Left kidney (tissue), 2 donors: Measurements from ENCODE around the gene SPAG16. TPM values are rescaled to one million over a fixed set of nuclear protein-coding genes. Genes with fewer than 3 reads are reported as not detected.

Experiments used
- DNase-seq: peaks from one replicate; pipeline ENCODE4 v3.0.0-alpha.2; 2013
- polyA plus RNA-seq: library from polyadenylated mRNA; unstranded; fragments of 120-200 nt; gene quantifications from one replicate; pipeline ENCODE4 v1.2.1, GENCODE V29; 2013; ENCODE audit not compliant: insufficient read length

SPAG16 gene
- polyA plus RNA-seq, 1 donor, result 71.7 TPM

DNA sequence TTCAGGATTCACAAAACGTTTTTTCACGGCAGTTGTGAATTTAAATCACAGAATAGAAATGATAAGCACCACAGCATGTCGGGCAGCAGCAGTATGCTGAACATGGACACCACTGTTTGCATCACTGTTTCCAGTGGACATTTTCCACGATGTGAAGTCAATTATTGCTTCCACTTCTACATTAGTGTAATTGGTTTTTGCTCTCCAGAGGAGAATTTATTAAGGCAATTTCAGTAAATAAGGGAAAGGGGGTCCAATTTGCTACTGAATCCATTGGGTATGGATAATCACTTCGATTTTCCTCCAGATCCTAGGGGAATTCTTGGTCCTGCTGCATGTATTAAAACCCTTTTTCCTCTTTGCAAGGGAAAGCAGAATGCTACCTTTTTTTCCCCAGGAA lies 1096.4 kb downstream of the SPAG16 start:
- no peak for DNase-seq

DNA sequence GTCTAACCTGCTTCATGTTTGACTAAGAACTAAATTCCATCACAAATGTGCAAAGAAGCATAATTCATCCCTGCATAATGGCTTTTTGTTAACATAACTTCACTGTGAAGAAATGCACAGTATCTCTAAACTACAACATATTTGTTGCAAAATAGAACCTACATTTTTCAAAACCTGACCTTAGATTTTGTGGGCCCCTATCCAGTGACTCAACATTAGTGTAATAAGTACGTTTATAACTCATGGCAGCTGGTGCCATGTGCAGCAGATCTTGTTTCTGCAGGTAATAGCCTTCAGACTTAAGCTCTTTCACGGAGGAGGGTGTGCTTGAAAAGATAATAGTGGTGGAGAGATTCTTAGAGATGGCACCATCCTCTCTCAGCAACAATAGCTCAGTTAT lies 1098.0 kb downstream of the SPAG16 start:
- DNase-seq, result no peak

DNA sequence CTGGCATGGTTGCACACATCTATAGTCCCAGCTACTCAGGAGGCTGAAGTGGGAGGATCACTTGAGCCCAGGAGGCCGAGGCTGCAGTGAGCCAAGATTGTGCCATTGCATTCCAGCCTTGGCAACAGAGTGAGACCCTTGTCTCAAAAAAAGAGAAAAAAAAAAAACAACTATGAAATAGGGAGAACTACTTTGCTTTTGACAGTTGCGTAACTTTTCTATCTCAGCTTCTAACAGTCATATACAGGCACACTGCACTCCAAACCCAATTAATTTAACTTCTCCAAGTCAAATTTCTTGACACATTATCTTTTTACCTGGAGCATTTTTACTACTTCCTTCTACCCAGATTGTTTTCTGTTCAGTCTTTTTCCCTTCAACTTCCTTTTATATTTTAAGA lies 1102.5 kb downstream of the SPAG16 start:
- no peak for DNase-seq

- no peak for DNase-seq
Measured at GRCh38 chr2:214389334-214389733, 1105.1 kb downstream of the SPAG16 start.

- no peak for DNase-seq
Measured at GRCh38 chr2:214393796-214394195, 1109.5 kb downstream of the SPAG16 start.

DNA sequence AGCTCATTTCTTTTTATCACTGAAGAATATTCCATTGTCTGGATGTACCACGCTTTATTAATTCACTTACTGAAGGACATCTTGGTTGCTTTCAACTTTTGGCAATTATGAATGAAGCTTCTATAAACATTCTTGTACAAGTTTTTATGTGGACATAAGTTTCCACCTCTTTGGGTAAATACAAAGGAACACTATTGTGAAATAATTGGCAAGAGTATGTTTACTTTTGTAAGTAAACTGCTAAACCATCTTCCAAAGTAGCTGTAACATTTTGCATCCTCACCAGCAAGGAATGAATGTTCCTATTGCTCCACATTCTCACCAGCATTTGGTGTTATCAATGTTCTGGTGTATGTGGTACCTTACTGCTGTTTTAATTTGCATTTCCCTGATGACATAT lies 1110.8 kb downstream of the SPAG16 start:
- no peak for DNase-seq

DNA sequence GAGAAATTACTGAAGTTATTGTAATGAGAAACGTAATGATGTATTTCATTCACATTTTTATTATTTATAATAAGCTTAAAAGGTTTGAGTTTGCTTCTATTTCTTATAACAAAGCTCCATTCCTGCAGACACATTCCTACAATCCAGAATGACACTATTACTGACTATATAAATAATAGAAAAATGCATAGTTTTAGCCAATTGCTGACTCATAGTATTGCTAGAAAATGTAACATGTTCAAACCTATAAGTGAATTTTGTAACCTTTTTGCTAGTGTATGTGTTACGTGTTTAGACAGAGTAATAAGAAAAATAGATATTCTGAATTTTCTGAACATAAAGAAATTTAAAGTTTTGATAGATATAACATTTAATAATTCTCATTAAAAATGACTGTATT lies 1117.3 kb downstream of the SPAG16 start:
- no peak for DNase-seq

- no peak for DNase-seq
Measured at GRCh38 chr2:214410128-214410775, 1126.0 kb downstream of the SPAG16 start.

- DNase-seq, result peak; percentile 90
Measured at GRCh38 chr2:214410918-214411554, 1126.8 kb downstream of the SPAG16 start, which contains the start of gene VWC2L. VWC2L (plus strand) TSS chr2:214411054; CDS start chr2:214414194, 3,140 bp downstream.

GRCh38 chr2:214412679-214413078 lies 1128.4 kb downstream of the SPAG16 start:
- no peak for DNase-seq

GRCh38 chr2:214436470-214436869 lies 1152.2 kb downstream of the SPAG16 start:
- DNase-seq, result no peak

DNA sequence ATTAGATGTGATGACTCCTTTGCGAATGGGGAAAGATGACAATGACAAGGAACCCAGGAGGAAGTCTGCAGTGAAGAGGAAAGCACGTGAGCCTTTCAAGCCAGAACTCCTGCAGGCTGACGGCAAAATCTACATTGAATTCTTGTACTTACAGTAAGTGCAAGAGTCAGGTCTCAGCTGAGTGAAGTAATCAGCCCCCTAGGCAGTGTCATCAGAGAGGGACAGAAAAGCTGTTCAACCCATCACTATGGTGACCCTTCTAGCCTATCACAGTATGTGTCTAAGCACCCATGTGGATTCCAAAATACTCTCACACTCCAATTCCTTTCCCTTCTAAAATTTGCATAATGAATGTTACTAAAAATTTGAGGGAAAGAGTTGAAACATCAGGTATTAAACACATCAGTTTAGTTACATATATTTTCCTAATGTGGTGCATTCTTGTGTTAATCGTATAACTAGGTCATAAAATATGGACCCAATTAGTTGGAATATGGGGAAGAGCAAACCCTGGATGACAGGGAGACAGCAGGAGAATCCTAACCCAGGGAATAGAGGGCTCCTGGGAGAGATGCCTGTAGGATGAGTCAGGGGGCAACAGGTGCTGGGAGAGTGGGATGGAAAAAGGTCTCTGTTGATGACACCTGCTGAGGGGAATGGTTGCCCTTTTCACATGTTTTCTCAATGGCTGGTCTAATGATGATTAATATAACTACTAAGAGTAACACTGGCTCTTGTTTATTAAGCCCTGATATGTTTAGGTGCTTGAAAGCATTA lies 1166.0 kb downstream of the SPAG16 start:
- DNase-seq, result no peak

GRCh38 chr2:214451516-214452275 lies 1167.4 kb downstream of the SPAG16 start:
- DNase-seq, result no peak

Other genes starting within 250 kb of the SPAG16 start
- gene IKZF2, start 132.9 kb upstream of the SPAG16 start, polyA plus RNA-seq, result 9.4 TPM